ENCODE results near the gene PLTP.

- TF ChIP-seq CTCF (IDR thresholded peaks at IDR 0.05) (no peak), REST (IDR thresholded peaks at IDR 0.05; ENCODE audit: insufficient read depth in 1 of 2, low read depth in 2 of 2, low read length in 1 of 2) (no peak), POLR2AphosphoS5 (IDR thresholded peaks at IDR 0.05; ENCODE audit: low read depth, low read length) (no peak), TCF7L2 (IDR thresholded peaks at IDR 0.05; ENCODE audit: low read depth, low read length) (no peak), SIN3A (IDR thresholded peaks at IDR 0.05; ENCODE audit: borderline replicate concordance, insufficient read depth, low read depth, low read length) (no peak)
Observed at GRCh38 chr20:45852326-45852725, 59.6 kb downstream of the PLTP start.

All from Panc1 (cell line).